SU-DHL-6 (cell line): ENCODE measurements around the gene BRICD5.

Source experiments
- EZH2phosphoT487 ChIP-seq: fragments of 200-600 bp; sonication (generic), shearing (Covaris generic); conservative IDR thresholded peaks from 2 replicates; pipeline ENCODE4 v1.6.1; 2018; ENCODE audit warnings: mild to moderate bottlenecking, antibody characterized with exemption, low read length, moderate library complexity, mixed read lengths
- TF ChIP-seq, protein P1 (sequence below): fragments of 200-600 bp; sonication (generic); IDR thresholded peaks from one replicate; pipeline ENCODE4 v1.5.1; 2017; ENCODE audit warnings: antibody characterized with exemption, mild to moderate bottlenecking, low read length, moderate library complexity; ENCODE audit not compliant: insufficient read depth, poor library complexity, severe bottlenecking

DNA sequence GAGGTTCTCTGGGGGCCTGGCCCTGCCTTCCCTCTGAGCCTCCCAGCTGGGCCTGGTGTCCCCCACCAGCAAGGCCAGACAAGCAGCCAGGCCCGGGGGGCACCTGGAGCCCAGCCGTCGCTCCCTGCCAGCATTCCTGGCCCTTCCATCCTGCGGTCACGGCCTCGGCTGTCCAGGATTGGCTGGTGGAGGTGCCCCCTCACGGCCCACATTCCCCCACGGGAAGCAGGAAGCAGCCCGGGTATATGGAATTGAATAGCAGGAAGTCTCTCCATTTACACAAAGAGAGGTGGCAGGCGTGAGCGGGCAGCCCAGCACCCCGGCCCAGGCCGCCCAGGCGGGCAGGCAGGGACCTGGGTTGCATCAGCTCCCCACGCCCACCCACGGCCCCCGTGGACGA is 40.6 kb downstream of the BRICD5 start:
- TF ChIP-seq, protein P1, sequence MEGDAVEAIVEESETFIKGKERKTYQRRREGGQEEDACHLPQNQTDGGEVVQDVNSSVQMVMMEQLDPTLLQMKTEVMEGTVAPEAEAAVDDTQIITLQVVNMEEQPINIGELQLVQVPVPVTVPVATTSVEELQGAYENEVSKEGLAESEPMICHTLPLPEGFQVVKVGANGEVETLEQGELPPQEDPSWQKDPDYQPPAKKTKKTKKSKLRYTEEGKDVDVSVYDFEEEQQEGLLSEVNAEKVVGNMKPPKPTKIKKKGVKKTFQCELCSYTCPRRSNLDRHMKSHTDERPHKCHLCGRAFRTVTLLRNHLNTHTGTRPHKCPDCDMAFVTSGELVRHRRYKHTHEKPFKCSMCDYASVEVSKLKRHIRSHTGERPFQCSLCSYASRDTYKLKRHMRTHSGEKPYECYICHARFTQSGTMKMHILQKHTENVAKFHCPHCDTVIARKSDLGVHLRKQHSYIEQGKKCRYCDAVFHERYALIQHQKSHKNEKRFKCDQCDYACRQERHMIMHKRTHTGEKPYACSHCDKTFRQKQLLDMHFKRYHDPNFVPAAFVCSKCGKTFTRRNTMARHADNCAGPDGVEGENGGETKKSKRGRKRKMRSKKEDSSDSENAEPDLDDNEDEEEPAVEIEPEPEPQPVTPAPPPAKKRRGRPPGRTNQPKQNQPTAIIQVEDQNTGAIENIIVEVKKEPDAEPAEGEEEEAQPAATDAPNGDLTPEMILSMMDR, result no peak
- no peak for TF ChIP-seq EZH2phosphoT487
